Urinary bladder (tissue), 4 donors: Measurements from ENCODE around the gene PTPRD. TPM values are rescaled to one million over a fixed set of nuclear protein-coding genes. Genes with fewer than 3 reads are reported as not detected.

Experiments
- DNase-seq: peaks from one replicate; pipeline ENCODE4 v3.0.0-alpha.2; 2015; ENCODE audit errors: extremely low spot score
- H3K27ac ChIP-seq: one replicate; pipeline ENCODE4 v1.5.1; 2013; ENCODE audit warnings: low read depth, mild to moderate bottlenecking, moderate library complexity
- H3K36me3 ChIP-seq: one replicate; pipeline ENCODE4 v1.6.1; 2013; ENCODE audit warnings: mild to moderate bottlenecking, moderate library complexity; ENCODE audit not compliant: insufficient read depth
- H3K4me1 ChIP-seq: one replicate; pipeline ENCODE4 v1.6.1; 2013; ENCODE audit warnings: mild to moderate bottlenecking, moderate library complexity; ENCODE audit not compliant: insufficient read depth
- H3K4me3 ChIP-seq: one replicate; pipeline ENCODE4 v1.5.1; 2013; ENCODE audit warnings: low read depth, low read length
- WGBS: extraction: QIAGEN DNeasy Blood & Tissue Kit; methylation state at CpG from one replicate; pipeline ENCODE4 v1.1.7; 2013; 5-methylcytosine and 5-hydroxymethylcytosine counted together
- polyA plus RNA-seq: library from polyadenylated mRNA; stranded (reverse); fragments of 200-250 nt; gene quantifications from one replicate; pipeline ENCODE4 v1.2.3, GENCODE V29; 2013
- total RNA-seq: library from RNA; depleted of rRNA; stranded (reverse); fragments of >200 nt; gene quantifications from one replicate; pipeline ENCODE4 v1.2.3, GENCODE V29; 2014
- donor health status: healthy with polysubstance abuse.
- donor health status: healthy.

PTPRD gene
- total and polyA plus RNA-seq, 2 donors = 7.3 to 210 TPM

GRCh38 chr9:9536523-9536922 lies 1076.3 kb downstream of the PTPRD start:
- H3K4me1 ChIP-seq = no peaks in the 10 kb centered on the region
- no peaks in the 10 kb centered on the region for H3K36me3 ChIP-seq
- H3K4me3 ChIP-seq = no peak overlapping the region
- DNase-seq = no peak
- no peak overlapping the region for H3K27ac ChIP-seq
- 31% methylated on average over 9 of the region's 9 CpGs for WGBS

GRCh38 chr9:9523476-9524139 lies 1089.2 kb downstream of the PTPRD start:
- Histone ChIP-seq H3K27ac (no peak overlapping the region), H3K4me3 (no peak overlapping the region), H3K4me1 (no peaks in the 10 kb centered on the region), H3K36me3 (no peaks in the 10 kb centered on the region)
- no peak for DNase-seq
- WGBS = 78% methylated on average over 8 of the region's 8 CpGs

- Histone ChIP-seq H3K27ac (no peak overlapping the region), H3K4me1 (no peaks in the 10 kb centered on the region), H3K4me3 (no peak overlapping the region), H3K36me3 (no peaks in the 10 kb centered on the region)
- 66% methylated on average over 1 of the region's 1 CpG for WGBS
- DNase-seq = no peak
These were observed 1090.4 kb downstream of the PTPRD start for GRCh38 chr9:9522406-9522805.

GRCh38 chr9:9521033-9521779 lies 1091.6 kb downstream of the PTPRD start:
- 56% methylated on average over 5 of the region's 5 CpGs for WGBS
- H3K27ac ChIP-seq = no peak overlapping the region
- H3K4me1 ChIP-seq = no peaks in the 10 kb centered on the region
- DNase-seq = no peak
- no peak overlapping the region for H3K4me3 ChIP-seq
- H3K36me3 ChIP-seq = no peaks in the 10 kb centered on the region

- Histone ChIP-seq H3K36me3 (no peaks in the 10 kb centered on the region), H3K27ac (no peak overlapping the region), H3K4me1 (no peaks in the 10 kb centered on the region), H3K4me3 (no peak overlapping the region)
- no peak for DNase-seq
- 85% methylated on average over 1 of the region's 1 CpG for WGBS
These were observed 1107.9 kb downstream of the PTPRD start for GRCh38 chr9:9504869-9505268.

- Histone ChIP-seq H3K4me3 (no peak overlapping the region), H3K4me1 (no peaks in the 10 kb centered on the region), H3K27ac (no peak overlapping the region), H3K36me3 (no peaks in the 10 kb centered on the region)
- DNase-seq = no peak
These were observed 1113.3 kb downstream of the PTPRD start for GRCh38 chr9:9499546-9499945.

GRCh38 chr9:9498846-9499245 lies 1114.0 kb downstream of the PTPRD start:
- 63% methylated on average over 2 of the region's 2 CpGs for WGBS
- no peak overlapping the region for H3K4me3 ChIP-seq
- H3K4me1 ChIP-seq = no peaks in the 10 kb centered on the region
- H3K36me3 ChIP-seq = no peaks in the 10 kb centered on the region
- no peak for DNase-seq
- H3K27ac ChIP-seq = no peak overlapping the region

GRCh38 chr9:9498128-9498527 lies 1114.7 kb downstream of the PTPRD start:
- no peak for DNase-seq
- H3K27ac ChIP-seq = no peak overlapping the region
- H3K4me3 ChIP-seq = no peak overlapping the region
- H3K4me1 ChIP-seq = no peaks in the 10 kb centered on the region
- WGBS = 29% methylated on average over 3 of the region's 3 CpGs
- H3K36me3 ChIP-seq = no peaks in the 10 kb centered on the region

- DNase-seq = no peak
- H3K4me1 ChIP-seq = no peaks in the 10 kb centered on the region
- no peak overlapping the region for H3K27ac ChIP-seq
- H3K4me3 ChIP-seq = no peak overlapping the region
- 50% methylated on average over 3 of the region's 3 CpGs for WGBS
- H3K36me3 ChIP-seq = no peaks in the 10 kb centered on the region
These were observed 1118.5 kb downstream of the PTPRD start for GRCh38 chr9:9494336-9494735.

GRCh38 chr9:9492506-9492905 lies 1120.3 kb downstream of the PTPRD start:
- H3K4me3 ChIP-seq = no peak overlapping the region
- WGBS = 89% methylated on average over 3 of the region's 3 CpGs
- no peaks in the 10 kb centered on the region for H3K36me3 ChIP-seq
- H3K4me1 ChIP-seq = no peaks in the 10 kb centered on the region
- no peak overlapping the region for H3K27ac ChIP-seq
- no peak for DNase-seq

GRCh38 chr9:9489183-9489582 lies 1123.6 kb downstream of the PTPRD start:
- no peaks in the 10 kb centered on the region for H3K36me3 ChIP-seq
- H3K4me3 ChIP-seq = no peak overlapping the region
- 71% methylated on average over 3 of the region's 3 CpGs for WGBS
- DNase-seq = no peak
- no peak overlapping the region for H3K27ac ChIP-seq
- H3K4me1 ChIP-seq = no peaks in the 10 kb centered on the region

- H3K4me3 ChIP-seq = no peak overlapping the region
- no peak overlapping the region for H3K27ac ChIP-seq
- no peak for DNase-seq
- 61% methylated on average over 3 of the region's 3 CpGs for WGBS
- H3K36me3 ChIP-seq = no peaks in the 10 kb centered on the region
- H3K4me1 ChIP-seq = no peaks in the 10 kb centered on the region
These were observed 1129.6 kb downstream of the PTPRD start for GRCh38 chr9:9483175-9483574.

GRCh38 chr9:9478741-9479140 lies 1134.1 kb downstream of the PTPRD start:
- WGBS = 32% methylated on average over 3 of the region's 3 CpGs
- no peak overlapping the region for H3K27ac ChIP-seq
- no peak overlapping the region for H3K4me3 ChIP-seq
- DNase-seq = no peak
- H3K36me3 ChIP-seq = no peaks in the 10 kb centered on the region
- no peaks in the 10 kb centered on the region for H3K4me1 ChIP-seq

- no peak overlapping the region for H3K4me3 ChIP-seq
- no peaks in the 10 kb centered on the region for H3K36me3 ChIP-seq
- 69% methylated on average over 2 of the region's 2 CpGs for WGBS
These were observed 1143.5 kb downstream of the PTPRD start for GRCh38 chr9:9469271-9469670.

More at GRCh38 chr9:9469271-9469670, 1143.5 kb downstream of the PTPRD start:
- Histone ChIP-seq H3K27ac (no peak overlapping the region), H3K4me1 (no peaks in the 10 kb centered on the region)
- DNase-seq = no peak
